HG02884 (cell line): Measurements from ENCODE around the gene GDF10.

Experiments used
- ATAC-seq: cut with Tn5 transposase; IDR thresholded peaks from one replicate; pipeline ENCODE4 v1.9.1; 2021; ENCODE audit warnings: mild to moderate bottlenecking, moderate library complexity; ENCODE audit not compliant: unreplicated experiment

The GDF10 gene

GRCh38 chr10:47299611-47300428, at the start of gene GDF10:
Gene GDF10 (plus strand): TSS chr10:47300197. CDS start chr10:47300652, 455 bp downstream.
- ATAC-seq: no peak

- ATAC-seq: no peak
Measured at GRCh38 chr10:47252093-47252780, 47.8 kb upstream of the GDF10 start.

GRCh38 chr10:47253030-47253637, 46.9 kb upstream of the GDF10 start:
- ATAC-seq: no peak

- ATAC-seq: no peak
Measured at GRCh38 chr10:47253651-47254375, 46.2 kb upstream of the GDF10 start.

GRCh38 chr10:47254611-47255010, 45.4 kb upstream of the GDF10 start:
- ATAC-seq: no peak

- no peak for ATAC-seq
Measured at GRCh38 chr10:47255033-47255813, 44.8 kb upstream of the GDF10 start.

GRCh38 chr10:47255866-47256265, 44.1 kb upstream of the GDF10 start:
- ATAC-seq: no peak

GRCh38 chr10:47256751-47257336, 43.2 kb upstream of the GDF10 start:
- ATAC-seq: no peak

- ATAC-seq: peak; percentile 36
Measured at GRCh38 chr10:47257396-47258120, 42.4 kb upstream of the GDF10 start.

- no peak for ATAC-seq
Measured at GRCh38 chr10:47258921-47259320, 41.1 kb upstream of the GDF10 start.

GRCh38 chr10:47259466-47259865, 40.5 kb upstream of the GDF10 start:
- ATAC-seq: no peak

GRCh38 chr10:47260505-47261111, 39.4 kb upstream of the GDF10 start:
- ATAC-seq: no peak

GRCh38 chr10:47261121-47261520, 38.9 kb upstream of the GDF10 start:
- peak; percentile 98 for ATAC-seq

GRCh38 chr10:47261556-47261955, 38.4 kb upstream of the GDF10 start:
- no peak for ATAC-seq

GRCh38 chr10:47262606-47263533, 37.1 kb upstream of the GDF10 start:
- no peak for ATAC-seq

GRCh38 chr10:47264797-47265281, 35.2 kb upstream of the GDF10 start:
- no peak for ATAC-seq

GRCh38 chr10:47266602-47267001, 33.4 kb upstream of the GDF10 start:
- ATAC-seq: no peak

- no peak for ATAC-seq
Measured at GRCh38 chr10:47268696-47269095, 31.3 kb upstream of the GDF10 start.
